Placental epithelial cell (primary cell): ENCODE results near the gene ARL2BP. TPM values are rescaled to one million over a fixed set of nuclear protein-coding genes. Genes with fewer than 3 reads are reported as not detected.

Experiments
- total RNA-seq: library from RNA; depleted of rRNA; stranded (reverse); fragments of >200 nt; gene quantifications from 2 replicates; pipeline ENCODE4 v1.2.3, GENCODE V29; 2012

ARL2BP gene
- 85.2 and 106 TPM in 2 replicates for total RNA-seq

GRCh38 chr16:57244767-57245471 lies at the start of gene ARL2BP:
Gene ARL2BP (plus strand): TSS chr16:57245259. CDS start chr16:57245368, 109 bp downstream.

GRCh38 chr16:57284209-57284951 lies 39.3 kb downstream of the ARL2BP start, which contains the start of gene PLLP:
Gene PLLP (minus strand): TSS chr16:57284672. CDS start chr16:57284540, 132 bp downstream.

Other genes with a start within 250 kb of the ARL2BP start
- gene CPNE2, start 152.7 kb upstream of the ARL2BP start, total RNA-seq = 15.1 and 23.6 TPM in 2 replicates
- gene PSME3IP1, start 59.2 kb upstream of the ARL2BP start, total RNA-seq = 49.9 and 57.2 TPM in 2 replicates
- 70.7 and 79.7 TPM in 2 replicates for gene RSPRY1, start 58.9 kb upstream of the ARL2BP start, total RNA-seq
- gene PLLP, start 39.4 kb downstream of the ARL2BP start, total RNA-seq = 1.3 and 7.5 TPM in 2 replicates
- gene CCL22, start 113.5 kb downstream of the ARL2BP start, total RNA-seq = not detected in 2 replicates
- under 0.01 TPM in 1 of 2 replicates, not detected in the other for gene CX3CL1, start 127.2 kb downstream of the ARL2BP start, total RNA-seq
- not detected in 2 replicates for gene CCL17, start 159.5 kb downstream of the ARL2BP start, total RNA-seq
- 33.0 and 49.6 TPM in 2 replicates for gene CIAPIN1, start 202.1 kb downstream of the ARL2BP start, total RNA-seq
- 31.4 and 41.5 TPM in 2 replicates for gene COQ9, start 202.2 kb downstream of the ARL2BP start, total RNA-seq
- gene POLR2C, start 217.4 kb downstream of the ARL2BP start, total RNA-seq = 106 and 118 TPM in 2 replicates
- 59.3 and 74.5 TPM in 2 replicates for gene DOK4, start 241.2 kb downstream of the ARL2BP start, total RNA-seq